GM23248 (cell line): ENCODE results near the gene GJB5.

Experiments
- EZH2 ChIP-seq: fragments of 200-600 bp; sonication (generic); IDR thresholded peaks from 2 replicates; pipeline ENCODE4 v1.6.1; 2018; ENCODE audit warnings: antibody characterized with exemption, mild to moderate bottlenecking; ENCODE audit not compliant: insufficient read depth, poor library complexity, severe bottlenecking
- EZH2phosphoT487 ChIP-seq: fragments of 200-600 bp; sonication (generic); IDR thresholded peaks from 2 replicates; pipeline ENCODE4 v1.6.1; 2018; ENCODE audit warnings: antibody characterized with exemption, moderate library complexity, mild to moderate bottlenecking, low read depth; ENCODE audit not compliant: insufficient read depth

GRCh38 chr1:34753163-34753562 lies 1.7 kb upstream of the GJB5 start:
- no peak for TF ChIP-seq EZH2
- no peak for TF ChIP-seq EZH2phosphoT487
